Inflammatory macrophage (primary cell): ENCODE data around the gene GCH1.
"Not testable (repeated sequence)": the region's sequence is repeated elsewhere in the genome, so short reads cannot be mapped to it uniquely, and the experiment has no call there.

Experiments
- DNase-seq, 2 donors: peaks; one replicate each; pipeline ENCODE4 v3.0.0-alpha.2; 2020 to 2022

The GCH1 gene

GRCh38 chr14:54818201-54819133 is 84.2 kb downstream of the GCH1 start:
- no peak for DNase-seq

DNA sequence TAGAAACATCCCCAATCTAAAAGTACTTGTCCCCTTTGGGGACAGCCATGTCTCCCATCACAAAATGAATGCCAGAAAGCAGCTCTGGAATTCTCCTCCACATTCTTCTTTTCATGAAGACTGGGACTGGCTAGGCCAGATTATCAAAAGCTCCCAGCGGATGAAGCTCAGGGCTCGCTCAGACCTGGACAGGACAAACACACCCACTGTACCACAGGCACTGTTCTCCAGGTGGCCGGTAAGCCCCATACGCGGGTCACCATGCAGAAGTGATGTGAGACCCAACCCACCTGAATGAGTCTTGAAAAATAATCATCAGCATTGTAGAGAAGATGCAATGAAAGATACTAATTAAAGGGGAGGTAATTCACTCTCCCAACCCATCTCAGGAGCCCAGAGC is 85.1 kb downstream of the GCH1 start:
- DNase-seq: no peak

- no peak for DNase-seq
Measured at GRCh38 chr14:54816450-54816849, 86.2 kb downstream of the GCH1 start.

DNA sequence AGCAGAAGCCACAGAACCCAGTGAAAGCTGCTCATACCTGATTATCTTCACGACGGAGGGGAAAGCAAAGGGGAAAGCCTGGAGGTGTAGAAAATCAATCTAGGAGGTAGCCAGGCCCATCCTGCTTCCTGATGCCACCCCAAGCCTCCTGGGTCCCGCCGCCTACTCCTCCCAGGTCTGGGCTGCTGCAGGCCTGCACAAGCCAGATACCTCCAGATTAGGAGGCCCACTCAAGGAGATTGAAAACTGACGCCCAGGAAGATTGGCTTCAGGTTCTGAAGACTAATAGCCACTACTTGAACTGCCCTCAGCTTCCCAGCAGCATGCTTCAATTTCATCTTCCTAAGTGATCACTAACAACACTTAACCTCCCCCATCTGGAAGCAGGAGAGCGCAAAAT is 87.1 kb downstream of the GCH1 start:
- no peak for DNase-seq

- no peak for DNase-seq
Measured at GRCh38 chr14:54815016-54815415, 87.6 kb downstream of the GCH1 start.

- peak; percentile 7 for DNase-seq
Measured at GRCh38 chr14:54814076-54814475, 88.5 kb downstream of the GCH1 start.

DNA sequence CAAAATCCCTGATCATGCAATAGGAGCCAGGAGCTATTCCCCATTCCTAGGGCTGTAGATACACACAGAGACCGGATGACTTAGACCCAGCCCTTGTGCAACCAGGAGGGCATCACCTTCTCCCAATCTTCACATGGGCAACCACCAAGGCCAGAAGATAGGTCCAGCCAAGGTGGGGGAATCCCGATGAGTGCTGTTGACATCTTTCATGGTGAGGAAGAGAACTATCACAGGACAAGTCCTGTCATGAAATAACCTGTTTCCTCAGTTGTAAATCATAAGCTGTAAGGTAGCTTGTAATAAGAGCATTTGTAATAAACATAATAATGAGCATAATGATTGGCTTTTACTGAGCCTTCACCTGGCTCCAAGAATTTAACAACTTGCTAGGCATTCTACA is 89.5 kb downstream of the GCH1 start:
- no peak for DNase-seq

GRCh38 chr14:54812617-54813016 is 90.0 kb downstream of the GCH1 start:
- DNase-seq: no peak

DNA sequence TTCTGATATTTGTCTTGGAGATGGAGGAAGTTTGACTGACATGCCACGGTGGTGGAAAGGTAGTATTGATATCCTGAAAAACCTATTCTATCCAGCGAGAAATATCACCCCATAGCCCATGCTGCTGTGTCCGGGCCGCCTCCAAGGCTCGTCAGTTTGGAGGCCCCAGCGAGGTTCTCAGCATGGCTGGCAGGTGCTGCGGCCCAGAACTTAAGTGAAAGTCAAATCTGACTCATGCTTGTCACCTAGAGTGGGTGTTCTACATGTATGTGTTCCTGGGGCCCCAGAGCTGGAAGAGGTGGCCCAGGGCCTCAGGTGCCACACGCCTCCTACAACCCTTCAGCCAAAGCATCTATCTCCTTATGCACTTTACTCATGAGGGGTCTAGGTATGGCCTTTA is 92.9 kb downstream of the GCH1 start:
- no peak for DNase-seq

DNA sequence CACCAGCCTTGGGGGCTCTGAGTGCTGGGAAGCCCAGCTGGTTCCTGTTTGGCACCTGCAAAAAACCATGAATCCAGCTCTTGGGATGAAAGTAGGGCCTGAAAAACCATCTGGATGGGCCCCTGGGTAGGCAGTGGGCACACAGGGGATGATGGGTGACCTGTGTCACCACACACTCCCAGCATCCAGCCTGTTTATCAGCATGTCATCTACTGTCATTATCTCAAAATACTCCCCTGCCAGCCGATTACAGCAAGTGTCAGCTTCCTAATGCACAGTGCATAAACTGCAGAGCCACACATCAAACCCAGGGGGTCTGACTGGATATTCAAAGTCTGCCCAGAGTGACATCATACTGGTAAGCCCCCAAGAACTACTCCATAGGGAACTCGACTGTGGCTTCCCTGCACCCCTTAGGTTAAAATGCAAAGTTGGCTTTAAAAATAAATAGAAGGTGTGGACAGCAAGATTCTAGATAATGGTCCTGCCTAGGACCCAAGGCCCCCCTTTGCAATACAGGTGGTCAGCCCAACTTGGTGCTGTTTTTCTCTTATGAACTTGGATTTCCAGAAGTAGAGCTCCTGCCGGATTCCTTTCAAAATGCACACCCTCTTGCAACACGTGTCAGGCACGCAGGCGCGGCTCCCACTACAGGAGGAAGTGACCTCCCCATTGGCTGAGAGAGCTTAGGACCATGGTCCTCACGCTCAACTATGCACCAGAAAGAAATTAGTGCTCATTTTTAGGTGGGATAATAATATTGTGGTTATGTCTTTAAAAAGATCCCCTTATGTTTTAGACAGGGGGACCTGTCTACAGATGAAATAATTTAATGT is 94.1 kb downstream of the GCH1 start:
- no peak for DNase-seq

DNA sequence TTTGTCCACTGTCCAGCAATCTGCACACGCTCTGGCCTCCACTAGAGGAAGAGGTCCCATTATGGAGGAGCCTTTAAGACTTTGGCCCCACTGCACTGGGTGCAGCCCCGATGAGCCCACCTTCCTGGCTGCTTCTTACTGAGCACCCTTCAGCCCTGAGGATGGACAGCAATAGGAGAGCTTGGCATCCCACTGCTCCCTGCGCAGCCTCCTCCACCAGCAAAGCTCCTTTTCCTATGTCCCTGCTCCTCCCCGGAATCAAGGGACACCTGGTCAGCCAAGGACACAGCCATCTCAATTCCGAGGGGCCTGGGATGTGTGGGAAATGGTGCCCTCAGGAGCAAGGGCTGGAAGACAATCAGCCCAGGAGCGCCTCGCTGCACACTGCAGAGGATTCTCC is 94.7 kb downstream of the GCH1 start:
- no peak for DNase-seq

- DNase-seq: no peak
Measured at GRCh38 chr14:54807428-54807827, 95.2 kb downstream of the GCH1 start.

DNA sequence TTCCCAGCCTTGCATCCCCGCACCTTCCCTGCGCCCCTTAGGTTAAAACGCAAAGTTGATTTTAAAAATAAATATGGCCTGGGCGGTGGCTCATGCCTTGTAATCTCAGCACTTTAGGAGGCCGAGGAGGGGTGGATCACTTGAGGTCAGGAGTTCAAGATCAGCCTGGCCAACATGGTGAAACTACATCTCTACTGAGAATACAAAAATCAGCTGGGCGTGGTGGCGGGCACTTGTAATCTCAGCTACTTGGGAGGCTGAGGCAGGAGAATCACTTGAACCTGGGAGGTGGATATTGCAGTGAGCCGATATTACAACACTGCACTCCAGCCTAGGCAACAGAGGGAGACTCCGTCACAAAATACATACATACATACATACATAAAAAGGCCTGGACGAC is 96.0 kb downstream of the GCH1 start:
- no peak for DNase-seq

DNA sequence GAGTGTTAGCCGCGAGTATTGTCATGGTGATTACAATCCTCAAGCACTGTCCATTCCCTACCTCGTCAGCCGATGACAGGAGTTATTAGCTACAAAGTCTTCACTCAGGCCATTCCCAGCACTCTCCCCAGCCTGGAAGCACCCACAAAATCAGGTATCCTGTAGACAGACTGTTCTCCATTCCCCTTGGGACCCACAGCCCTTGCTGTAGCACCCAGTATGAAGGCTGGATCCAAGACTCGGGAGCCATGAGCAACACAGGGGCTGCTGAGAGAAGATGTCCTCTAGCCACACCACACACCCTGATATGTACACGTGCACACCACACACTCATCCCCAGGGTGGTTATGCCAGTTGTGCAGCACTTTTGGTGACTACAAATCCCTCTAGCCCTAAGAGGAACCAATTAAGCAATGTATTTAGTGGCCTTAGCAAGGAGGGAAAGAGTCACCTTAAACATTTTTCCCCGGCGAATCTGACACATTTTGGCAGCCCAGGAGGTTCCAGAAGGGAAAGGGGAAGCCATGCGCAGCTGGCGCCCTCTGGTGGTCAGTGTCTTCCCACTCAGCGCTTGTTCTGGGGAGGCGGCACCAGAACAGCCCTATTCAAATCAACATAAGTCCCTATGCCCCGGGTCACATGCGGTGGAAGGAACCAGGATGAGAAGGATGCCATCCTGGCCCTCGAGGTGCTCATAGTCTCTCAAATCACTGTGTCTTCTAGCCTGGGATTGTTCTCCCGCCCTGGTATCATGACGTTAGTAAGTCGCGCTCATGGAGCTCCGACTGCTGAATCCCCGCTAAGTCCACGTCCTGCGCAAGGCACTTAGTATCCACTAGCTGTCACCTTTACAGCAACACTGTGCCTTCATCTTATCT is 96.9 kb downstream of the GCH1 start:
- DNase-seq: peak; percentile 81 to 82

GRCh38 chr14:54805070-54805444 is 97.6 kb downstream of the GCH1 start:
- DNase-seq: no peak

- DNase-seq: no peak
Measured at GRCh38 chr14:54804538-54805041, 98.0 kb downstream of the GCH1 start.

GRCh38 chr14:54803926-54804537 is 98.6 kb downstream of the GCH1 start:
- DNase-seq: no peak

GRCh38 chr14:54803396-54803795 is 99.2 kb downstream of the GCH1 start:
- DNase-seq: no peak

GRCh38 chr14:54801482-54801881 is 101.1 kb downstream of the GCH1 start:
- DNase-seq: not testable (repeated sequence)

DNA sequence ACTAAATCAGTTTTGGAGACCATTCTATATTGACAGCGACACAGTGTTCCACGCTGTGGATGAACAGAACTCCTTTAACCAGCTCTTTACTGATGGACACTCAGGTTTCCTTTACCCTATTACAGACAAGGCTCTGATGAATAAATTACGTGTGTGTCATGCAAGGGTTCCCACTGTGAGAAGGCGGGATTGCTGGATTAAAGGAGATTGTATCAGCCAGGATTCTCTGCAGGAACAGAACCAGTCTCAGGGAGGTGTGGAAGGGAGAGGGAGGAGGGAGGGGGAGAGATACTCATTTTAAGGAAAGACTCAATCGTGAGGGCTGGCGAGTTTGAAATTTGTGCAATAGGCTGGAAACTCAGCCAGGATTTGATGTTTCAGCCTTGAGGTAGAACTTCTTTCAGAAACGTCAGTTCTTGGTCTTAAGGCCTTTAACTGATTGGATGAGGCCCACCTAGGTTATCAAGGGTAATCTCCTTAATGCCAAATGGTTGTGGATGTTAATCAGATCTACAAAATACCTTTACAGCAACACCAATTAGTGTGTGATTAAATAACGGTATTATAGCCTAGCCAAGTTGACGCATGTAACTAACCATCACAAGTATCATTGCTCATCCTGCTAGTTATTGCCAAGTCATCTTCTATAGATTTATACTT is 104.0 kb downstream of the GCH1 start:
- DNase-seq: no peak

DNA sequence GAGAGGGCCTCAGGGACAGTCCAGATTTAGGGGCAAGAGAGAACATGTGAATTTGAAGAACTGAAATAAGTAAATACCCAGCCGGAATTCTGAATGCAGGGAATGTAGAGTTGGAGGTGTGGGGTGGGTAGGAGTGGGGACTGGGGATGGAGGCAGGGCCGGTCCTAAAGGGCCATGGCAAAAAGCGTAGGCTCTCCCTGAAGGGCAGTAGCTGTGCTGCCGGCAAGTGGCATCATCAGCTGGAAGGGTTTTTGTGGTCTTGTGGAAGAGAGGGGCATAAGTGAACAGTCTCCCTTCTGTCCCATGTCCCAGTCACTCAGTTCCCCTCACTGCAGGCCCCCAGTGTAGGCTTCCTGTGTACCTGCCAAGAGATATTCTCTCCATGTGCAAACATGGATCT is 104.6 kb downstream of the GCH1 start:
- no peak for DNase-seq

- DNase-seq: no peak
Measured at GRCh38 chr14:54797556-54797955, 105.1 kb downstream of the GCH1 start.
